HG02973 (cell line): ENCODE measurements around the gene GNG13.
"Not testable (repeated sequence)": the region's sequence is repeated elsewhere in the genome, so short reads cannot be mapped to it uniquely, and the experiment has no call there.

Experiments used
- ATAC-seq: cut with Tn5 transposase; IDR thresholded peaks from one replicate; pipeline ENCODE4 v1.9.1; 2021; ENCODE audit warnings: moderate library complexity; ENCODE audit not compliant: unreplicated experiment

GNG13 gene

DNA sequence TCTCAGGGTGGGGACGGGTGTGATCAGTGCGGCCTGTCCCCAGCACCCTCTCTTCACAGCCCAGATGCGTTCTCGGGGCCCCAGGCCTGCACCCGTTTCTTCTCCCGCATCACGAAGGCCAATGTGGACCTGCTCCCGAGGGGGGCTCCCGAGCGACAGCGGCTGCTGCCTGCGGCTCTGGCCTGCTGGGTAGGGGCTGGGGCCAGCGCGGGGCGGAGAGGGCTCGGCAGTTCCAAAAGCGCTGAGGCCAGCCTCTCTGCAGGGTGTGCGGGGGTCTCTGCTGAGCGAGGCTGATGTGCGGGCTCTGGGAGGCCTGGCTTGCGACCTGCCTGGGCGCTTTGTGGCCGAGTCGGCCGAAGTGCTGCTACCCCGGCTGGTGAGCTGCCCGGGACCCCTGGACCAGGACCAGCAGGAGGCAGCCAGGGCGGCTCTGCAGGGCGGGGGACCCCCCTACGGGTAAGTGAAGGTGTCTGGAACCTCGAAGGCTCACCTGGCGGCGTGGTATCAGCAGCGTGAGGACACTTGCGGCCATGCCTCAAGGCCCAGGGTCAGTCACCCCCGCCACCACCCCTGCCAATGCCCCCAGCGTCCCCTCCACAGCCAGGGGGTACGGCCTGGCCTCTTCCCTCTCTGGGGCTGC lies 35.6 kb downstream of the GNG13 start:
- ATAC-seq, result no peak

GRCh38 chr16:764184-764750 lies 36.3 kb downstream of the GNG13 start:
- no peak for ATAC-seq

- no peak for ATAC-seq
Measured at GRCh38 chr16:763369-764183, 37.0 kb downstream of the GNG13 start.

GRCh38 chr16:762595-763268 lies 37.8 kb downstream of the GNG13 start:
- no peak for ATAC-seq

DNA sequence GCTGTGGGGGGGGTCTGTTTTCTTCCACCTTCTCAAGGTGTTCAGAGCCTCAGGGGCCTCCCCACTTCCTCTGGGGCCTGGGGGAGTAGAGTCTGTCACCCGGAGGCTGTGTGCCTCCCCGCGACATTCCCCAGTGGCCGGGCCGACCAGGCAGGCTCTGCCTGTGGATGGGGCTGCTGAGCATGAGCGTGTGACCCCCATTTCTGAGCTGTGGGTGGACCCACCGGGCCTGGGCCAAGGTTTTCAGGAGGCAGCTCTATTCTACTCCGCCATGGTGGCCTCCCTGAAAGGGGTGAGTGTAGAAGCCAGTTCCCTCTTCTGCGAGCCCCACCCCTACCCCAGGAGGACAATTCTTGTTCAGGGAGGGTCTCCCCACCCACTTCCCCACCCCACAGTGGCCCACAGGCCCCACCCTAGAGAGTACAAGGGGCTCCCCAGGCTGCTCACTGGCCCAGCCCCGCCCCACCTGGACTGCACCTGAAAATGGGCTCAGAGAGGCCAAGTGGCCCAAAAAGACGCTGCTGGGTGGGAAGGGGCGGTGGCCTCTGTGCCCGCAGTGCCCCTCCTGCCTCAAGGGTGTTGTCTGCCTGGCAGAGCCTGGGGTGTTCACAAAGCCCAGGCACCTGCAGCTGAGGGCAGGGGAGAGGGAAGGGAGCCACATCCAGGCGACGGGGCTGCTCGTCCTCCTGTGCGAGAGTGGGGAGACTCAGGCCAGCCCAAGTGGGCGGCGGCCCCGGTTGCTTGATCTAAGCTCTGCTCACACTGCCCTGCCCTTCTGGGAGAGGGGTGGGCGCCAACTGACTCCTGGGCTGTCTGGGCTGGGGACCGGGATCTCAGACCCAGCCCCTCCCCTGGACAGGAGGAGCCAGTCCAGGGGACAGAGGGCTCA lies 38.7 kb downstream of the GNG13 start:
- no peak for ATAC-seq

DNA sequence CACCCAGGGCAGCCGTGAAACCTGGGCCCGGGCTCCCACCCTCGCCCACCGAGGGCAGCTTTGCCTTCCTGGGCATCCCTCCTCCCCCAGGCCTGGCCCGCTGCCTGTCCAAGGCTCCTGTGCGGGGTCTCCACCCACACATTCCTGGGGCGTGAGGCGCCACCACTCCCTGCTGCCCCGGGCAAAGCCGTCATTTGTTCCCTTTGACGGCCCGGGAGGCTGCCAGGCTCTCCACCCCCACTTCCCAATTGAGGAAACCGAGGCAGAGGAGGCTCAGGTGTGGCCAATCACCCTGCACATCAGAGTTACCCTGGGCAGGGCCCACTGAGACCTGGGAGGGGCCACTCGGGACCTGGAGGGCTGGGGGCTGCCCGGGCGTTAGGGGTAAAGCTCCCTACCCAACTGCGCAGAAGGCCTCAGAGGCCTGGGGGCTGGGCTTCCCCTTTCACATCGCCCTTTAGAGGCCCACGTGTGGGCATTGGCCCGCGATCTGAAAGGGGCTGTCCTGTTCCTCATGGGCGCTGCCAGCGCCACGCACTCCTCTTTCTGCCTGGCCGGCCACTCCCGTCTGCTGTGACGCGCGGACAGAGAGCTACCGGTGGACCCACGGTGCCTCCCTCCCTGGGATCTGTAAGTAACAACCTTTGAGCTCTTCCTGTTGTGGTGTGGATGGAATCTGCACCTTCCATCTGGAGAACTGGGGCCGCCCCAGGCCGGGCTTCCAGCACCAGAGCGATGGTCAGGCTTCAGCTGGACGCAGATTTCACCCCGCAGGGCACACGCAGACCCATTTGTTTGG lies 39.8 kb downstream of the GNG13 start, which contains the start of gene MSLN:
Gene MSLN (plus strand): TSS at position 190 of the 799 bp plus-strand sequence. CDS start 1,947 bp downstream, outside the sequence.
- ATAC-seq, result no peak

- ATAC-seq, result no peak
Measured at GRCh38 chr16:760065-760464, 40.5 kb downstream of the GNG13 start.

GRCh38 chr16:759110-759910 lies 41.2 kb downstream of the GNG13 start:
- no peak for ATAC-seq

- no peak for ATAC-seq
Measured at GRCh38 chr16:756428-756827, 44.1 kb downstream of the GNG13 start.

GRCh38 chr16:754656-755055 lies 45.9 kb downstream of the GNG13 start:
- ATAC-seq, result no peak

GRCh38 chr16:754121-754607 lies 46.4 kb downstream of the GNG13 start:
- ATAC-seq, result not testable (repeated sequence)

DNA sequence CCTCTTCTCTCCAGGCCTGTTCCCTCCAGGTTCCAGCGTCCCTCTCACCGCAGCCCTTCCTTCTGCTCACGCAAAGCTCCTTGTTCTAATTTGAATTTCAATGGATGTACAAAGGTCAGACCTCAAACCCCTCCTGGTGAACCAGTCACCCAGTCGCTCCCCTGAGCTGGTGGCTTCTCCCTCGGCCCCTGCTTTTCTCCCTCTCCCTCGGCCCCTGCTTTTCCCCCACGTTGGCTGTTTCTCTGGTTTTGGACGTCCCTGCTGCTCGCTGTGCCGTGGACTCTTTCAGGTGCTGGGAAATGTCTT lies 48.6 kb downstream of the GNG13 start:
- no peak for ATAC-seq

DNA sequence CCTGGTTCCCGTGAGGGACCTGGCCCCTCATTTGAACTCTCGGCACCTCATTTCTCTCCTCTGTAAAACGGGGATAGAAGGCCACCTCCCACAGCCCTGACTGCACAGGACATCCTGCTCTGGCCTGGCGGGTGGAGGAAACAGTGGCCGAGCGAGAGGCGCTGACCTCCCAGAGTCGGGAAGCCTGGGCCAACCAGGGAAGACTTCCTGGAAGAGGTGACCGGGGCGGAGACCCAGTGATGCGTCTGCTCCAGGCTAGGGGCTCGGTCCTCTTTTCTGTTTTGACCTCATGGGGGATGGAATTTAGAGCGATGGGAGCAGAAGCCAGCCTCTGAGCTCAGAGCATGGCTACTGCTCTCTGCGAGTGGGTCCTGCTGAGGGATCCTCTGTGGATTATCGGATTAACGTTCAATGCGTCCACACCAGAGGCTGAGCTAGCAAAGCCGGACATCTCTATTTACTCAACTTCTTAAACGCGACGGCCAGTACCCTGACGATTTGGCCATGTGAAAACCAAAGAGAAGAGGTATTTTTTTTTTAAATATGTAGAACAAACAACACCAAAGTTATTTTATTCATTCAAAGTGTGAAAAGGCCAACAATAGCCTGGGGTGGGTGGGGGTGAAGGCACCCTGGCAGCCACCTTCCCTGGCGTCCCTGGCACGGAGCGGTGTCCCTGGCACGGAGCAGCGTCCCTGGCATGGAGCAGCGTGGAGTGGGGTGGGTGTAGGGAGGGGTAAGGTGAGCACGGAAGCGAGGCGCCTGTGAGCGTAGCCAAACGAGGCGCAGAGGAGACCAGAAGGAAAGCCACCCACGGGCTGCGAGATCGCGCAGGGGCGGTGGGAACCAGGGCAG lies 49.2 kb downstream of the GNG13 start:
- ATAC-seq, result no peak

- no peak for ATAC-seq
Measured at GRCh38 chr16:750485-750884, 50.0 kb downstream of the GNG13 start.

- no peak for ATAC-seq
Measured at GRCh38 chr16:749010-749409, 51.5 kb downstream of the GNG13 start.
